ENCODE measurements around the gene ETF1.

Gene ETF1

DNA sequence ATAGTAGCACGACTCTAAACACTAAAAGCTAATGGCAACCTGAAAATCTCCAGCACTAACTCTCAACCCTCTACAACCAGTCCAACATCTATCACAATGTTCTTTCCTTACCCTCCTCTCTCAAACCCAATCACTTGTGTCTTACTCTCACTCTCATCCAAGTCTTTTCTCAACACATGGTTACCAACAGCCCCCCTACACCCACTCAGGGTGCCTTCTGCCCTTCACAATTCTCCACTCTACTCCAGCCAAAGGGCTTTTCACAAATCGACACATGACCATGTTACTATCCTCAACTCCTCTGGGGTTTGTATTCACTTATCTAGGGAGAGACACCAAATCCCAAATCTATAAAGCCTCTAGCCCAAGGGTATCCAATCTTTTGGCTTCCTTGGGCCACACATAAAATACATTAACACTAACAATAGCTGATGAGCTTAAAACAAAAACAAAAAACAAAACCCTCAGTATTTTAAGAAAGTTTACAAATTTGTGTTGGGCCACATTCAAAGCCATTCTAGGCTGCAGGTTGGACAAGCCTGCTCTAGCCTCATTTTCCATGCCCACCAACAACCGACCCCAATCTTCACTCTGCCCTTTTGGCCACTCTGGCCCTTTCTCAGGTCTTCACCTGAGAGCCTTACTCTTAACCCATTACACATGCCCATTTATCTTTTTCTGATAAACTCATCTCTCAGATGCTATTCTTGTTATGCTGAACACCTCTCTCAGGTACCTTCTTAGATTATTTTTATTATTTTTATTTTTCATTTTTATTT, 20.5 kb upstream of the ETF1 start:
- no peak for DNase-seq (ENCODE audit: low read depth)

DNA sequence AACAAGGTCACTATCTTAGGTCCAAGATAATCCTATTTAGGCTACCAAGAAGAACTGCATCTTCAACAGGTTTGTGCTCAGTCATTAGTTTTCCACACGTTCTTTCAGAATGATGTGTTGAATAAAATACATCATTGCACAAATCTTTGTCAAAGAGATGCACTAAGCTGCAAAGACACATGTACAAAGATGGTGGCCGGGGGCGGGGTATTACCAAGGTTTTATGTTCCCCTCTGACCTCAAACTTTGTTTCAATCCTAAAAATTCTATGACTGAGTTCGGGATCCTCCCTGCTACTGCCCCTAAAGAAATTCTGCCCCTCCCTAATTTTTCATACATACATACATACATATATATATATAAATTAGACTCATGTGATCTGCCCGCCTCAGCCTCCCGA, 17.9 kb upstream of the ETF1 start:
- DNase-seq (ENCODE audit: low read depth), result no peak

DNA sequence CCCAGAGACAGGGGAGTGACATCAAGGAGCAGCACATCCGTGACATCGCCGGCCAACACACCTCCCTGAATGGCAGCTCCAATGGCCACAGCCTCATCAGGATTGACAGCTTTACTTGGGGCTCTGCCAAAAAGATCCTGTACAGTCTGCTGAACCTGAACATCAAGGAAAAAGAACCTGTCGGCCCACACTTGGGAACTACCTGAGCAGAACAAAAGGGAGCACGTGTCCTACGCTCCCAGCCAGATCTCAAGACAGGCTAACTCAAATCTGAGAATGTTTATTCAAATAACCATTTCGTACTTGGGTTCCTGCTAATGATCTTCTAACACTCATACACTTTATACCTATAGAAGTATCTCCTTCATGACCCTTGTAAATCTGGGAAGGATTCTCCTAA, 16.9 kb upstream of the ETF1 start:
- no peak for DNase-seq (ENCODE audit: low read depth)

DNA sequence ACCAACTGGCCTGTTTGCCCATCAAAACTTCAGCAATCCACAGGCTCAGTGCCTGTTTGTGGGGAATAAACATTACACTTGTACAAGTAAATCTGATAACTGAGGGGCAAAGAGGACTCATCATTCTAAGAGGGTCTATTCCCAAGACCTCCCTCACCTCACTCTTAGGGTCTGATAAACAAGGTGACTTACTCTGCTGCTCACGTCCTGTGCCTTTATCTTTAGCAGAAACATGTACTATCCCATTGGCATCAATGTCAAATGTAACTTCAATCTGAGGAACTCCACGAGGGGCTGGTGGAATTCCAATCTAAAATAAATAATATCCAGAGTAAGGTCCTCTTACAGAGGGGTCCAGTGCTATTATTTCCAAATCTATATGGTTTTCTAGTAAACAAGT, 14.6 kb upstream of the ETF1 start:
- DNase-seq (ENCODE audit: low read depth), result no peak

DNA sequence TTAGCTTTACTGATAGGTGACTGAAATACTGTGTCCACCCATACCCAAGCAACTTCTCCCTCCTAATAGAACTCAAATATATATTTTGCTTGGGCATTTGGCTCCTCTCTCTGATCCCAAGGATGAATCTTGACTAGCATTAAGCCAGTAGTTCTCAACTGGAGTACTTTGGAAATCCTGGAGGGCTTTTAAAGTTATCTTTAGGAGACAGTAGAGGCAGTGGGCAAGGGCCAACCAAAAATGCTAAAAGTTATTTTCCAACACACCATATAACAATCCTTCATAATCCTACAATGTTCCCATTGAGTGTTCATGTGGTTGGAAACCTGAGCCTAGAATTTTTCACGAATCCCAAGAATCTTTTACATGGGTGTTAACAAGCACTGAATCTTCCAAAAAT, 11.1 kb upstream of the ETF1 start:
- DNase-seq (ENCODE audit: low read depth), result no peak

DNA sequence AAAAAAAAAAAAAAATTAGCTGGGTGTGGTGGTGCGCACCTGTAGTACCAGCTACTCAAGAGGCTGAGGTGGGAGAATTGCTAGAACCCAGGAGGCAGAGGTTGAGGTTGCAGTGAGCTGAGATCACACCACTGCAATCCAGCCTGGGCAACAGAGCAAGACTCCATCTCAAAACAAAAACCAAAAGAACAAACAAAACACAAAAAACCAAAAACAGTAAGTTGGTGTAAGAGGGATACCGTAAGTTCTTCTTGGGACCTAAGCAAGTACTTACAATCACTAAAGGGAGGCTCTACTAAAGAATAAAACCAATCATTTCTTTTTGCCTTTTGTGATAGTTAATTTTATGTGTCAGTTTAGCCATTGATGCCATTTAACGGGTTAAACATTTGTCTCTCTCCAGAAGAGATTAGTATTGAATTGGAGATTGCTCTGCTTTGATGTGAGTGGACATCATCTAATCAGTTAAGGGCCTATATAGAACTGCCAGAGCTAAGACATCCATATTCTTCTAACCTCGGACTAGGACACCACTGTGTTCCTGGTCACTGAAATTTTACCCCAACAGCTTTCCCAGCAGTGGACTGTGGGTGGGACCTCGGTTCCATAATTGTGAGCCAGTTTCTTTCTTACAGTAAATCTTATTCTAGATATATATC, 10.5 kb upstream of the ETF1 start:
- DNase-seq (ENCODE audit: low read depth), result no peak

DNA sequence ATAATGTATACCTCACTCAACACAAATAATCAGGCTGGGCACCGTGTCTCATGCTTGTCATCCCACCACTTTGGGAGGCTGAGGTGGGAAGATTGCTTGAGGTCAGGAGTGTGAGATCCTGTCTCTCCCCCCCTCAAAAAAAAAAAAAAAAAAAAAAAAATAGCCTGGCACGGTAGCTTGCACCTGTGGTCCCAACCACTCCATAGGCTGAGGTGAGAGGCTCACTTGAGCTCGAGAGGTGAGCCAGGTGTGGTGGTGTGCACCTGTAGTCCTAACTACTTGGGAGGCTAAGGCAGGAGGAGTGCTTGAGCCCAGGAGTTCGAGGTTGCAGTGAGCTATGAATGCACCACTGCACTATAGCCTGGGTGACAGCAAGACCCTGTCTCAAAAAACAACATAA, 9.6 kb upstream of the ETF1 start:
- DNase-seq (ENCODE audit: low read depth), result no peak

DNA sequence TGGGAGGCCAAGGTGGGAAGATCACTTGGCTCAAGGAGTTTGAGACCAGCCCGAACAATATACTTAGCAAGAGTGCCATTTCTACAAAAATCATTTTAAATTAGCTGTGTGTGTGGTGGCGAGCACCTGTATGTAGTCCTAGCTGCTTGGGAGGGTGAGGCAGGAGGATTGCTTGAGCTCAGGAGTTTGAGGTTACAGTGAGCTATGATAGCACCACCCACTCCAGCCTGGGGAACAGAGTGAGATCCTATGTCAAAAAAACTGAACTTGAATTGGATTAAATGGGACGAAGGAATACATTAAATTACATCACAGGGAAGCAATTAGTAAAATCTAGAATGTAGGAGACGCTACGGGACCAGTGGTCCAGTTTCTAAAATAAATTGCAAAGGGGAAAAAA, 6.4 kb upstream of the ETF1 start:
- DNase-seq (ENCODE audit: low read depth), result no peak

DNA sequence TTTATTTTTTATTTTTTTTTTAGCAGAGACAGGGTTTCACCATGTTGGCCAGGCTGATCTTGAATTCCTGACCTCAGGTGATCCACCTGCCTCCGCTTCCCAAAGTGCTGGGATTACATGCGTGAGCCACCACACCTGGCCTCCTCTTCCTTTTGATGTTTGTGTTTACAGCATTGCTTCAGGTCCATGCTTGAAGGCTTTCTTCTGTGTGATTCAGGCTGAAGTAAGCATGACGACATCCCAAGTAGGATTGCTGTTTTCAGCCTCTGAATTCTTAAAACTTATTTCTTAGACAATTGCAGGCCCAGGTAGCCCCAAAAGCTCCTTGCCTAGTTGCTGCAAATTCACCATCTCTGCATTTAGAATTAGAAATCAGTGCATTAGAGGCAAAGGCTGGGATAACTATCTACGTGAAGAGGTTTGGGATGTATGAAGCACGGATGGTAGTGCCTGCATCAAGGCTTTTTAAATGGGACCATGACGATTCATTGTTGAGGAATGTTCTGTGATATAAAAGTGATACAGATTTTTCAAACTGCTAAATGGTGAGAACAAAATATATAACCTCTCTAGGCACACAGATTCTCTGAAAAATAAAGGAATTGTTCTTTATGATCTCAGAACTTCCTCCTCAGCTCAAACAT, 3.0 kb upstream of the ETF1 start:
- DNase-seq (ENCODE audit: low read depth), result no peak

DNA sequence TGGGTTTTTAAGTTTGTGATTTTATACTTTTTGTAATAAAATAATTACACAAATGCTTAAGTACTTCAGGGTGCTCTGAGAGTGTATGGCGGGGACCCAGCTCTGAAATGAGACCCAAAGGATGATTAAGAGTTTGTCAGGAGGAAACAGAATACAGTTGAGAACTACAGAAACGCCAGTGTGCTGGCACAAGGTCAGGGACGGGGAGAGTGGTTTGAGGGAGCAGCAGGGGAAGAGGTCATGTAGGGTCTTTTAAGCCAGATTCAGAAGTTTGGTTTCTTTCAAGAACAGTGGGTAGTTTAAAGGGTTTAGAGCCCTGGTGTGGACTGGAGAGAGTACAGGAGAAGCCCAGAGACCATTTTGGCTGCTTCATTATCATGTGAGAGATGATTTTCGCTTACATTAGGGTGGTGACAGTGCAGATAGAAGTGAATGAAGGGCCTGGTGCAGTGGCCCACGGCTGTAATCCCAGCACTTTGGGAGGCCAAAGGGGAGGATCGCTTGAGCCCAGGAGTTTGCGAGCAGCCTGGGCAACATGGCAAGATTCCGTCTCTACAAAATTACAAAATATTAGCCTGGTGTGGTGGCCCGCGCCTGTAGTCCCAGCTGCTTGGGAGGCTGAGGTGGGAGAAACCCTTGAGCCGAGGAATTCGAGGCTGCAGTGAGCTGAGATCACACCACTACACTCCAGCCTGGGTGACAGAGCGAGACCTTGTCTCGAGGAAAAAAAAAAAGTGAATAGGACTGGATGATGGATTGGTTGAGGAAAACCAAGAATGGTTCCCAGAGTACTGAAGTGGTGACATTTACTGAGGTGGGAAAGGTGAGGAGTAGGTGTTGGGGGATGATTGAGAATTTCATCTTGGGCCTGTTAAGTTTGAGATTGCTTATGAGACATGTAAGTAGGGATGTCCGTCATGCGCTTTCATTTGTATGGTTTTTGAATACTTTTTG, 1.4 kb upstream of the ETF1 start:
- no peak for DNase-seq (ENCODE audit: low read depth)

DNA sequence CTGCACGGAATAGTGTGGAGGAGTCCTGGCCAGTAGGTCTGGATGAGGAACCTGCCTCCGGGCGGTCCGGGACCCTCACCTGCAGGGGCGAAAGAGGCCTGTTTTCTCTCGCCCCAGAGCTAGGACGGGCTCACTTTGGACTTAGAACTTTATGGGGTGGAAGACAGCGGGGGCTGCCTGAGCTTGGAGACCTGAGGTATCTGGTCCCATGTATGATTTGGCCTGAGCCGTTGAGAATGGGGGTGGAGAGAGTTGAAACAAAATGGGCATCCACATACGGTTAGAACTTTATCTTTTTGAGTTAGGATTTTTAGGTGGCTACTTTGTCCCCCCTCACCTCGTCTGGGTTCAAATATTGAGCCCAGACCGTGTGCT, 681 bp upstream of the ETF1 start:
- DNase-seq (ENCODE audit: low read depth), result no peak

DNA sequence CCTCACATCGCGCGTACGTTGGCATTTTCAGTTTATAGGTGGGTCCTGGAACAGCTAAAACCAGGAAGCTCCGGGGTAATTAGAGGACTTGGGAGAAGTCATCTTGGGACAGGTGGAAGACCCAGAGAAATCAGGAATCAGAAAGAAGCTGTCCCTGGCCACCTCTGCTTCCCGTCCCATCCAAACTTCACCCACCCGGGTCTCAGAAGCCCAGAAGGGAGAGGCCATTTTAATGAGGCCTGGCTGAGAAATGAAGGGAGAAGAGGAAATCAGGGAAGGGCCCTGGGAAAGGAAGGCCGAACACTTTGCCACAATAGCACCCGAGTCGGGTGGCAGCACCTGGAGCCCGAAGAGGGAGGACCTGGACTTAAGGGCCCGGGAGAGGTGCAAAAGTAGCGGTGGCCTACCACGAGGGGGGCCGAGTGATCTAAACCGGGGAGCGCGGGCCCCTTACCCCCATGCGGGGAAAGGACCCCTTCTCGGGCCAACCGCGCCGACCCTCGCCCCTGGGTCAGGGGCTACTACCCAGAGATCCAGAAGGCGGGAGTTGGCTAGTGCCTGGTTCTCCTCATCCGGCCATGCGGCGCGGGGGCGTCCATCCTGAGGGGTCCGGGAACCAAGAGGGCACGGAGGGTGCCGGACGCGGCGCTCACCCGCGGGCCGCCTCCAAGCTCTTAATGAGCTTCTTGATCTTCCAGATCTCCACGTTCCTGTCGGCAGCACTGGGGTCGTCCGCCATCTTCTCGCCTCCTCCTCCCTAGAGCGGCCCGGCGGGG, 668 bp downstream of the ETF1 start:
- DNase-seq (ENCODE audit: low read depth), result no peak

DNA sequence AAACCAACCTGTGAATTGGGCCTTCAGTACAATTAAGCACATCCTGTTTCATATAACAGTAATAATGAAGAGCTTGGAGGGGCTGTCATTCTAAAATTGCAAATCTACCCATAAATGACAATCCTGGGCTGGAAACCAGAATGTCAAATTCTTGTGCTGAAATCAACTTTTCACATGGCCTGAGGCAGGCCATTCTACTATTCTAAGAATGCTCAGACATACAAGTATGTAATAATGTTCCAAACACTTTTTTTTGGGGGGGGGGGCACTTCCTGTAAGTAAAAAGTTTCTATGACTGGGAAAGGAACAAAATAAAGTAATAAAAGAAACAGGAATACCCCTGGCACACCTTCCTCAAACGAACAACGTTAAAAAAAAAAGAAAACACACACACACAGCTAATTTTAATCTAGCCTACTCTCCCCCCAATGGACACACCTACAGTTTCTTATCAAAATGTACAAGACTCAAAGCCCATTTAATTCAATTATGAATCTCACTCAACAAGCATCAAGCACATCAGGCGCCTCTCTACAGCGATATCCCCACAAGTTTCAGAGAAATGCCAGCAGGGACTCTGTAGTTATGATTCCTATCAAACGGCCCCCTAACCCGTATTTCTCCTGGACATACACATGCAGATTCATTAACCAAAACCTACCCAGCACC, 1.4 kb downstream of the ETF1 start:
- DNase-seq (ENCODE audit: low read depth), result no peak

DNA sequence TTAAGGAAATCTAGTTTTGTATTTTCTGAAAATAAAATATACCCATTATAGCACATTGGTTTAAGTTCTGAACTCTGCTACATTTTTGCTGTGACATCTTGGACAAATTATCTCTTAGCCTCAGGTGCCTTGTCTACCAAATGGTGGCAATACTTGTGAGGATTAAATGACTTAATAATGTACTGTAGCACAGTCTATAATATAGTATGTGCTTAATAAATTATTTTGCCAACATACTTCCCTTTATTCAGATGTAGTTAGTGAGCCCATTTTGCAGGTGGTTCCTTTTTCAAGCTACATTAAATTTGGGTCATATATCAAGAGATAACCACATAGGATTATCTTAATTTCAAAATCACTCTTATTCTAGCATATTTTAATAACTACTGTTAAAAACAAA, 3.2 kb downstream of the ETF1 start:
- no peak for DNase-seq (ENCODE audit: low read depth)

DNA sequence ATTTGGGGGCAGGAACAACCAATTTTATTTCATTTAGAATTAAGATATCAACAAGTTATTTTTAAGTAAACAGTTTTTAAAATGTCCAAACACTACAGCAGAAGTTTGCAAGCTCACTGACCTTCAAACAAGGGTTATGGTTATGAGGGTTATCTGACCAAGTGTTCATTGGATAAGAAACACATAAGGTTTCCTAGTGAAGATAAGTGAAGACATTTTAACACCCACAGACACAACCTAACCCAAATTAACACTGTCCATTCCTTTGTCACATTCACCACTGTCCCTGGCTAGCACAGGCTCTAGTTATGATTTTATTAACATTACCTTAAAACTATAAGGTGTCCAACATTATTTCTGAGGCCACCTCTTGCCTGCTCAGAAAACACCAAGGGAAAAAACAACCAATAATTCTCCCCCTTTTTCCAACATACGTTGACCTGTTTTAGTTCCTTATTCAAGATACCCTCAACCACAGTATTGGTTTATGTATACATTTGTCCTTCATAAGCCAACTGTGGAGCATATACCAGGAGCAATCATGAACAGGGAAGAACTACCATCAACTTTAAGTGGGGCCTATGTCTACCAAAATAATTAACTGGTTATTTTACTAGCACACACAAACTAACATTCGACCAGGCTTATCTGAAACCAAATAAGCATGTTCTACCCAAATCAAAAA, 4.0 kb downstream of the ETF1 start:
- no peak for DNase-seq (ENCODE audit: low read depth)

DNA sequence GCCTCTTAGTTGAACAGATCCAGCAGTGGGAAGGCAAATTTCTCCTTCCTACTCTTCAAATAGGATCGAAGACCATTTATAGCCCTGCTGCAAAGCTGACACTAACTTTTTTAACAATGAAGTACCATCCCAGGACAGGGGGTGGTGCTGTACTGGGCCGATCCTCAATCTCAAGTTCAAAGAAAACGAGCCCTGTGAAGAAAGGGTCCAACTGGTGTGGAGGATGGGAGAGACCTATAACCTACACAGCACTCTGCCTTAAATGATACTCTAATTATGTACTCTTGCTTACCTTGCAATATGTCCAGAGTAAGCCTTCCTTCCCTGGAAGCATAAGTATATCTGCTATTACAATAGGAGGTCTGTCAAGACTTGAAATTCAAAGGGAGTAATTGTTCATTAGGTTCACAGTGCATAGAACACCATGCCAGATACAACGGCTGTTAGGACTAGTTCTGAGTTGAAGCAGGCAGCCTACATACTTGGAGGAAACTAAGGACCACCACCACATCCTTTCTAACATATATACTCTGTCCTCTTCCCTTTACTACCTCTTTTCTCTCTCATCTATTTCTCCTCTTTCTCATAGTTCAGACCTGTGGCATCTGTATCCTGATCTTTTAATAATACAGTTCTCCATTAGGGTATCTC, 6.2 kb downstream of the ETF1 start:
- DNase-seq (ENCODE audit: low read depth), result no peak

DNA sequence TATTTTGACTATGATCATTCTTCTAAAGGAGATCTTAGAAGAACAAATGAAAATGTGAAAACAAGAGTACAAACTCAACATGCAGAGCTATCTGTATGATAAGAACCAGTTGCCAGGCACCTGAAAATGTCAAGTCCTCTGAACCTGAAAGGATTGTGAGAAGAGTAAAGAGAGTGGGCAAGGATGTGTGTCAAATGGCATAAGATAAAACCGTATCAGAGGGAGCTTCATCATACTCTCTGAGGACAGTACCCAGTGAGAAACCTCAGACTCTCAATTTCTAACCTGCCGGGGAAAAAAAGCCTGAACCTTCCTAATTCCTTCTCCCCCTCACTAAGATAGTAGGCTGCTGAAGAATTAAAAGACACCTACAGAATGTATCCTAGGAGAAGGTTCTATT, 6.8 kb downstream of the ETF1 start:
- no peak for DNase-seq (ENCODE audit: low read depth)

DNA sequence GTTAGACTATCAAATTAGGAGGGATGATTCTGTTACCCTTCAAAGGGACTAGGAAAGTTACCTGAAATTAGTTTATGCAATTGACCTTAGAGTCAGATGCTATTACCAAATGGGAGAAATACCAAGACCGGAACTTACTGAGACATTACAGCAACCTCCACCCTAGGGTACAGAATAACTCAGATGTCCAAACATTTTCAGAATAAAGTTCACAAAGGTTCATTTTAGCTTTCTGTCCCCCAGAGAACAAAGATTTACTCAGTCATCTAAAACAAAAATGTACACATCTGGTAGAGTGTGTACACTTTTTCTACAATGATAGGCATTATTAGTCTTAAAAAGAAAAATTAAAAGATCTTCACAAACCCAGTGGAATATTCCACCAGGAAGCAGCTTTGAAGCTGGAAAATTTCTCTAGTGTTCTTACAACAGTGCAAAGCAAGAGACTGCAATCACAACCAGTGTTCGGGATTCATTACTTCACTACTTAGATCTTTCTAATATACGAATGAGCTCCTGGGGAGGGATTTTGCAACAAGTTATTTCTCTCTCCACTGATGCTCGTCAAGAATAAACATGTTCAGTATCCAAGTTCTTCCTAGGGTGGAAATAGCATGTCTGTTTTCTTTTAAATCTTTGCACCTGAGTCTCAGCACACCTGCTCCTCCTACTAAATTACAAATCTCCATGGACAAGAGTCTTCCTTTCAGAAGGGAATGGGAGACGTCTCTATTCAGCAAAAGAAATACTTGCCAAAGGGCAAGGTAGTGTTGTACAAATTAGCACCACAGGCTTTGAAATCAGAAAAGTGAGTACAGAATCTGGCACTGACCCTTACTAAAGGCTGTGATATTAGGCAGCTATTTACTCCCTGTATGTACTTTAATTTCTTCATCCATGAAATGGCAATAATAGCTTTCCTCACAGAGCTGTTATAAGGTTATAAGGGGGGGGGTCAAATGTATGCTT, 8.8 kb downstream of the ETF1 start:
- no peak for DNase-seq (ENCODE audit: low read depth)

DNA sequence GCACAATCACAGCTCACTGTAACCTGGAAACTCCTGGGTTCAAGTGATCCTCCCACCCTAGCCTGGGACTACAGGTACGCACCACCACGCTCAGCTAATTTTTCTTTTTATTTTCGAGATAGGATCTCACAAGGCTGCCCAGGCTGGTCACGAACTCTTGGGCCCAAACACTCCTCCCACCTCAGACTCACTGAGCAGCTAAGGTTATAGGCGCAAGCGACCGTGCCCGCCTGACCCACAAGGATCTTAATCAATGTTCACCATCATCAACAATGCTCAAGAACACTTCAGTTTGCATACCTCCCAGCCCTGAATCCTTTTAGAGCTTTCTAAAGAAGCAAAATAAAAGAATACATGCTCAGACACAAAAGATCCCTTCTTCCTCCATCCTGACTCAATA, 13.2 kb downstream of the ETF1 start:
- no peak for DNase-seq (ENCODE audit: low read depth)

Measured in stimulated activated CD8-positive, alpha-beta memory T cell treated with anti-CD3 and anti-CD28 coated beads, Interleukin-4, amount 100 ng/mL, for 24 hours (primary cell).